GM18505 (cell line): ENCODE results near the gene SNX21.

ENCODE experiments used
- ATAC-seq: cut with Tn5 transposase; IDR thresholded peaks from one replicate; pipeline ENCODE4 v1.9.1; 2021; ENCODE audit not compliant: unreplicated experiment
- POLR2A ChIP-seq: IDR thresholded peaks from 4 replicates; pipeline ENCODE4 v1.6.1; 2011; ENCODE audit warnings: borderline replicate concordance; ENCODE audit not compliant: insufficient read depth, insufficient read length; ENCODE audit errors: extremely low read depth

The SNX21 gene

DNA sequence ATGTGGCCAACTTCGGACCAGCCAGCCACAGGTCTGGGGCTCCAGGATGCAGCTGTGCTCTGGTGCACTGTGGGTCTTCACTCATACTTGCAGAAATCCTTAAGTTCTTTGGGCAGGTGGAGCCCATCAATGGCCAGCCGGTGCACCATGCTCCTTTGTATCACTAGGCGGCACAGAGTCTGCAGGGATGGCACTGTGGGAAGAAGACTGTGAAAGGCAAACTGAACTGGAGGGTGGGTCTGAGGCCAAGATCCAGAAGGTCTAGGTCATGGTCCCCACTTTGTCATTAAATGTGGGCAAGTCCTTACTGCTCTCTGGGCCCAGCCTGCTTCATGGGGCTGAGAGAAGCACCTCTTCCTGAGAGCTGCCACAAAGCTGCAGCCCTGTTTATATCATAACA is 55.1 kb downstream of the SNX21 start:
- ATAC-seq, result no peak
- no peak for TF ChIP-seq POLR2A

DNA sequence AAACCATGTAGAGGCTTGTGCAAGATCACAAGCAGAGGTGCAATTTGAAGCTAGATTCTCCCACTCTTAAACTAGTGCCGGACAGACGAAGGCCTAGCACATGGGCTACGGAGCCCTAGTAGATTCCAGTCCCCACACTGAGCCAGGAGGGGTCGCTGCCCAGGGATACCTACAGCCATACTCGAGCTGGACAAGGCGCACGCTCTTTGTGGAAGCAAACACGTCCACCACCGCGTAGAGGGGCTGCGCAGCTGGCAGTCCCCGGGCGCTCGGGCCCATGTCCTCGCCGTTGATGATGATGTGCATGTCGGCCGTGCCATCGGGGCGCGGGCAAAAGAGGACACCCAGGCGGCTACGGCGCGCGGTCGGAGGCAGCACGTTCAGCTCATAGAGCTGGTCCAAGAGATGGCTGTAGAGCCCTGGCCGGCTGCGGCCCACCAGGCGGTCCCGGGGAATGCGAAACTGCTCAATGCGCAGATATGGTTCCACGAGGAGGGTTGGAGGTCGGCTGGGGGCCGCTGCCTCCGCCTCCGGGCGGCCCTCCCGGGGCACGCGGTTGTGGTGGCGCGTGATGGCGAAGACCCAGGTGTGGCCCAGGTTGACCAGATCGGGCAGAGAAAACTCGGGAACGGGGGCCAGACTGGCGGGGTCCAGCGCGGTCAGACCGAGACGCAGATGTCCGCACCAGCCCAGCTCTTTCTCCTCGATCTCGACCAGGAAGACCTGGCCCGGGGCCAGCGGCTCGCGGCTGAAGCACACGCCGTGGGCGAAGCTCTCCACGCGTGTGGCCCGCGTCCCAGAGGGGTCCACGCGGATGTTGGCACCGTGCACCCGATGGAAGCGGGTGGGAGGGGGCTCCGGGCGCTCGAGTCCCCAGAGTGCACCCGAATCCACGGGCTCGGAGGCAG is 56.7 kb downstream of the SNX21 start:
- TF ChIP-seq POLR2A, result no peak
- ATAC-seq, result peak; percentile 11

DNA sequence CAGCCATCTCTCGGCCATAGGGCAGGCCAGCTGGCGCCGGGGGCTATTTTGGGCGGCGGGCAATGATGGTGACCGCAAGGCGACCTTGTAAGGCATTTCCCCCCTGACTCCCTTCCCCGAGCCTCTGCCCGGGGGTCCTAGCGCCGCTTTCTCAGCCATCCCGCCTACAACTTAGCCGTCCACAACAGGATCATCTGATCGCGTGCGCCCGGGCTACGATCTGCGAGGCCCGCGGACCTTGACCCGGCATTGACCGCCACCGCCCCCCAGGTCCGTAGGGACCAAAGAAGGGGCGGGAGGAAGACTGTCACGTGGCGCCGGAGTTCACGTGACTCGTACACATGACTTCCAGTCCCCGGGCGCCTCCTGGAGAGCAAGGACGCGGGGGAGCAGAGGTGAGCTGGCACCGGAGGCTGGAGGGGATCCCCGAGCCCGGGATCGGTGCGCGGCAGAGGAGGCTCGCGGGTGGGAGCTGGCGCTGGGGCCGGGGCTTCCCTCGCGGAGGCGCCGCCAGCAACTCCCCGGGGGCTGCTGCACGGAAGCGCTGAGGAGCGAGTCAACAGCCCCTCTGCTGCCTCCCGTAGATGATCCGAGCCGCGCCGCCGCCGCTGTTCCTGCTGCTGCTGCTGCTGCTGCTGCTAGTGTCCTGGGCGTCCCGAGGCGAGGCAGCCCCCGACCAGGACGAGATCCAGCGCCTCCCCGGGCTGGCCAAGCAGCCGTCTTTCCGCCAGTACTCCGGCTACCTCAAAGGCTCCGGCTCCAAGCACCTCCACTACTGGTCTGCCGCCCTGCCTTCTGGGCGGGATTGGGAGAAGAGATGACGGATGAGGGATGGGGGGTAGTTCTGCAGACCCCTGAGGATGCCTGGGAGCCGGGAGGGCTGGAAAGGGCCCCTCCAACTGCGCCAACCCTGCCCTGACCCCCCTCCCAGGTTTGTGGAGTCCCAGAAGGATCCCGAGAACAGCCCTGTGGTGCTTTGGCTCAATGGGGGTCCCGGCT is 57.7 kb downstream of the SNX21 start, which contains the start of the genes CTSA and NEURL2:
TSS of gene CTSA (plus strand) at position 351 of the 999 bp plus-strand sequence. CDS start at position 585, 234 bp downstream.
TSS of gene NEURL2 (minus strand) at position 224 of the 999 bp plus-strand sequence. CDS start at position 7, 217 bp downstream.
- peak; percentile 86 for TF ChIP-seq POLR2A
- ATAC-seq, result peak; percentile 69

DNA sequence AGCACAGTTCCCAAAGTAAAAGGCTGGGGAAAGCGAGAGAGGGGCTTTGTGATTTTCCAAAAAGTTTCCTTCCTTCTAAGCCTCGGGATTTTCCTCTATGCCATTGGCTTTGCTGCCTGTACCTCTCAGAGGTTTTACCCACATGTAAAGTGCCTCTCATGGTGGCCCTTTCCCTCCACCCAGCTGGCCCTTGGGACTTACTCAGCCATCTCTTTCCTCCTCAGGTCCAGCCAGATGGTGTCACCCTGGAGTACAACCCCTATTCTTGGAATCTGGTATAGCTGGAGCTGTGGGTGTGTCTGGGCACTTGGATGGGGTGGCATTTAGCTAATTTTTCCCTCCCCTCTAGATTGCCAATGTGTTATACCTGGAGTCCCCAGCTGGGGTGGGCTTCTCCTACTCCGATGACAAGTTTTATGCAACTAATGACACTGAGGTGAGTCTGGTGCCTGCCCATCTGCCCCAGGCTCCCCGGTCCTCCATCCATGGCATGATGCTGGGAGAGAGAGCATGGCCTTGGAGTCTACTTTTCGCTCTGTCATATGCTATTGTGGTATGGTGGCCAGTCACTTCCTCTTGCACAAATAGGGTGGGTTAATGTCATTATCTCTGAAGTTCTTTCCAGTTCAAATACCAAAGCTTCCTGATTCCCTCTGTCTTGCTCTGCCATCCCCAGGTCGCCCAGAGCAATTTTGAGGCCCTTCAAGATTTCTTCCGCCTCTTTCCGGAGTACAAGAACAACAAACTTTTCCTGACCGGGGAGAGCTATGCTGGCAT is 58.6 kb downstream of the SNX21 start:
- no peak for TF ChIP-seq POLR2A
- no peak for ATAC-seq
